ENCODE results near the gene ME3.

GRCh38 chr11:86637988-86638387 is 34.4 kb downstream of the ME3 start:
- no peak for TF ChIP-seq HMGXB4 (CRISPR knock-in tag; IDR thresholded peaks at IDR 0.05; ENCODE audit: borderline replicate concordance)
- TF ChIP-seq HDAC2 (IDR thresholded peaks at IDR 0.05), result no peak
- TF ChIP-seq JUNB (IDR thresholded peaks at IDR 0.05), result no peak
- no peak for TF ChIP-seq CTCF (IDR thresholded peaks at IDR 0.05)
- TF ChIP-seq SREBF2 (IDR thresholded peaks at IDR 0.05), result no peak

Measured in A549 (cell line).